ENCODE results near the gene SOS1.
"Not testable (repeated sequence)": the region's sequence is repeated elsewhere in the genome, so short reads cannot be mapped to it uniquely, and the experiment has no call there.

- not testable (repeated sequence) for TF ChIP-seq CTCF (IDR thresholded peaks at IDR 0.05); EZH2 (IDR thresholded peaks at IDR 0.05; ENCODE audit: borderline replicate concordance, insufficient read depth, low read depth, low read length, poor library complexity, severe bottlenecking)
Observed at GRCh38 chr2:39138187-39138836, 17.5 kb upstream of the SOS1 start.

Measured in B cell (primary cell).